HG02884 (cell line): ENCODE results near the gene CNPY1.
"Not testable (repeated sequence)": the region's sequence is repeated elsewhere in the genome, so short reads cannot be mapped to it uniquely, and the experiment has no call there.

Experiments
- ATAC-seq: cut with Tn5 transposase; IDR thresholded peaks from one replicate; pipeline ENCODE4 v1.9.1; 2021; ENCODE audit warnings: mild to moderate bottlenecking, moderate library complexity; ENCODE audit not compliant: unreplicated experiment

Gene CNPY1

GRCh38 chr7:155534691-155535090, 11.7 kb downstream of the CNPY1 start:
- ATAC-seq, result no peak

GRCh38 chr7:155533827-155534690, 12.3 kb downstream of the CNPY1 start:
- ATAC-seq, result no peak

DNA sequence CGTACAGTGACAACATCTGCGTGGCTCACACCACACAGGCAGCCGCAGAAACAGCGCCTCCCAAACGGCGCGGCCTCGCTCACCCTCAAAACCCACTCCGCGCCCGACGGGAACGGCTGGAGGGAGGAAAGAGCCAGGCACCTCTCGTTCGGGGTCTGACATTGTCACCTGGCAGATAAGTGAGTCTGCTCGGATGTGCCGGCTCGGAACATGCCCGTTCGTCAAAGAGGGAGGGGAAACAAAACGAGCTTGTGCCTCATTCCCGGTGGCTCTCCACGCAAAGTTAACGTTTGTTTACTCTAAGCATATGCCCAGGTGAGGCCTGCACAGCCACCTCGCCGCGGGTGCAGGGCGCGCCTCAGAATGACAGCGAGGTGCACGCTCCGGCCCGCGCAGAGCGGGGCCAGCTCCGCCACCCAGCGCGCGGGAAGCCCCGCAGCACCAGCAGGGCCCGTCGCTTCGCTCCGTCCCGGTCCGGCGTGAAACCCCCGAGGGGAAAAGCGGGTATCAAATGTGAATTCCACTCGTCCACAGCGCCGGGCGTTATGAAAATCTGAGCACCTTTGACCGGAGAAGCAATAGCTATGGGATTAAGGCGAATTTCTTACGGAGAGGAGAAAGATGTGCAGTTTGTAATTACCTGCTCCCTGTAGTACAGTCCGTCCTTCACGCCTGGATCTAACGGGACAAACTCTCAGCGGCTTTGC, 13.1 kb downstream of the CNPY1 start:
- no peak for ATAC-seq

DNA sequence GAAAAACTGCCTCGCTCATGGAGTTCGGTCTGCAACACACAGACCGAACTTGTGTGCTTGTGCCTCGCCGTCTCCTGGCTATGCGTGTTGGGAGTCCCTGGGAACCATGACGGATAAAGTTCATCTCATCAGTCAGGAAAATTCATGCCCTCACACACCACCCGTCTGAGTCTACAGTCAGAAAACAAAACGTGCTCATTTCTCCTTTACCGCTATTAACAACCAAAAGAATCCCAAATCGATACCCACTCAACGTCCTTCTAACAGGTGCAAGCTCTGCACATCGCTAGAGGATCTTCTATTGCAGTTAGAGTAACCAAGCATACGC, 13.6 kb downstream of the CNPY1 start:
- ATAC-seq, result no peak

GRCh38 chr7:155531681-155532080, 14.7 kb downstream of the CNPY1 start:
- no peak for ATAC-seq

GRCh38 chr7:155530601-155531000, 15.8 kb downstream of the CNPY1 start:
- no peak for ATAC-seq

GRCh38 chr7:155529845-155530244, 16.5 kb downstream of the CNPY1 start:
- ATAC-seq, result no peak

GRCh38 chr7:155529346-155529745, 17.0 kb downstream of the CNPY1 start:
- ATAC-seq, result no peak

DNA sequence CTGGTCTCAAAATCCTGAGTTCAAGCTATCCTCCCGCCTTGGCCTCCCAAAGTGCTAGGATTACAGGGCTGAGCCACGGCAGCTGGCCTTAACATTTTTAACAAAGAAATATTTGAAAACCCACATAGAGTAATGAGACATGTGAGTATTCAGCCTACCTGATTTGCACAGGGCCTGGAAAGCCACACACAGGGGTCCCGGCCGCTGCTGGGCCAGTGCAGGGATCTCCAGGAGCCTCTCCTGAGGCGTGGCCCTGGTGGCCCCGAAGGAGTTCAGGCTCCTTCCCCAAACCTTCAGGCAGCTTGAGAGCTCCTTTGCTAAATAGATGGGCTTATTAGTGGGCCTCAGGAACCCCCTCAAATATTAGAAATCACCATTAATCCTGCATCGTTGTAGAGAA, 18.7 kb downstream of the CNPY1 start:
- ATAC-seq, result no peak

DNA sequence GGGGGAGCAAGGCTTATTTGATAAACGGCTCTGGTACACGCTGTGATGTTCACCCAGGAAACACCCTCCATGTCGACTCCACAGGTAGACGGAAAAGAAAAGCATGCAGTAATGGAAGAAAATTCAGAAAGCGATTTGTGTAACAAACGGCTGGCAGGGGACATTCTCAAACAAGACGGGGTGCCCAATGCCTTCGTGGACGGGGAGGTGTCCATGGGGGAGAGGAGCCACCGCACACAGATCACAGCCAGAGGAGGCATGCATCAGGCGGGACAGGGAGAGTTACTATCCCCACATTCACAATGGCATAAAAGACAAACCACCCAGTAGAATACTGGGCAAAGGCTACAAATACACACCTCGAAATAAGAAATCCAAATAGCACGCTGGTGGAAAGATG, 20.1 kb downstream of the CNPY1 start:
- no peak for ATAC-seq

DNA sequence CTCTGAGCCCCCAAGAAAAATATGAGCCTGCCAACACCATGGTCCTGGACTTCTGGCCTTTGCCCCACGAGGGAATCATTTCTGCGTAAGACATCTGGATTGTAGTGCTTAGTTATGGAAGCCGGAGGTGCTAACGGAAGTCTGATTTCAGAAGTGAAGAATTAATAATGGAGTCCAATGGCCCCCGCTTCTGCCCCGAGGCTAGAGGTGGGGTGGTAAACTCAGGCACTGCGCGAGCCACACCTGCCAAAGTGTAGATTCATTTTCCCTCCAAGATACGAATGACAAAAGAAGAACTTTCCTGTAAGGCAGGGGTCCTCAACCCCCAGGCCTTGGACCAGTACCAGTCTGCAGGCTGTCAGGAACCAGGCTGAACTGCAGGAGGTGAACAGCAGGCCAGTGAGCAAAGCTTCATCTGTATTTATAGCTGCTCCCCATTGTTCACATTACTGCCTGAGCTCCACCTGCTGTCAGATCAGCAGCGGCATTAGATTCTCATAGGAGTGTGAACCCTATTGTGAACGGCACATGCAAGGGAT, 22.3 kb downstream of the CNPY1 start:
- no peak for ATAC-seq

DNA sequence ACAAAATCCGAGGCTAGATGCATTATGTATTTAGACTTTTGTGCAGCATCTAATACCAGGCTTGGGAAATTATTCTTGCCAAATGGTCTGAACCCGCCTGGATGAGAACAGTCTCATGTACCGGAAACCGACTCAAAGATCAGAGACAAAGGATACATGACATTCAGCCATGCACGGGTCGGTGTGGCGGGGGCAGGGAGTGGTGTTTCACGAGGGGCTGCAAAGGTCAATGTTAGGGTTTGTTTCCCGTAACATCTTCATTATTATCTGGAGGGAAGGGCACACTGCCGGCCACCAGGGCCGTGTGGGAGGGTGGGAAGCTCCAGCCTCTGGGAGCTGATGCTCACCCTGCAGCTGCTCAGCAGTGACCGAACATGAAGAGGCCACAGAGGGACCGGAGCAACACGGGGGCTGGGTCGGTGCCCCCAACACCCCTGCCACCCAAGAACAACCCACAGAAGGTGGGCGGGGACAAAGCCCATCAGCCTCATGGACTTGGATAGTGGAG, 23.1 kb downstream of the CNPY1 start:
- ATAC-seq, result no peak

DNA sequence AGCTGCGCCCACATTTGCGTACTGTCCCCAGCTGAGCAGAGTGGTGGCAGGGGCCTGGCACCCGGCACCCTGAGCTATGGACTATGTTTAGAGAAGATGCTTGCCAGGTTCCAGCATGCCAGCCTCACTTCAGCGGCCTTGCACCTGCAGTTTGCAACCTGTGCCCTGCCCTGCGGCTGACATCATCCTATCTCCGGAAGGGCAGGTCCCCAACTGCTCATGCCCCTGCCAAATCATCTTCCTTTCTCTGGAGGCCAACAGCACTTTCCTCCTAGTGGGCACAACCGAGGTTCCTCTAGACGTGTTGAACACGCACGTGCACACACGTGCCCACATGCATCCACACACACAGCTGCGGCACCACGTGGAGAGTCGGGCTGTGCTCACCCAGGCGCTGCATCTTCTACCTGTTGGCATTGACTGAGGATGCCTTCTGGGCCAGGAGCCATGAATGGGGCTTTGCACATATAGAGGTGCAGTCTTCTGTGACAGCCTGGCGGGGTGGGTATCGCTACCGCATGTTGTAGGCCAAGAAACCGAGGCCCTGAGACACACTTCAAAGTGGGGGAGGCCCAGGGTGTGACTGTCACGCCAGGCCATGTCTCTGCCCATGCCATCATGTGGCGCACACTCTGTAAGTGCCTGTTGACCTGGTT, 24.5 kb downstream of the CNPY1 start:
- ATAC-seq, result no peak

DNA sequence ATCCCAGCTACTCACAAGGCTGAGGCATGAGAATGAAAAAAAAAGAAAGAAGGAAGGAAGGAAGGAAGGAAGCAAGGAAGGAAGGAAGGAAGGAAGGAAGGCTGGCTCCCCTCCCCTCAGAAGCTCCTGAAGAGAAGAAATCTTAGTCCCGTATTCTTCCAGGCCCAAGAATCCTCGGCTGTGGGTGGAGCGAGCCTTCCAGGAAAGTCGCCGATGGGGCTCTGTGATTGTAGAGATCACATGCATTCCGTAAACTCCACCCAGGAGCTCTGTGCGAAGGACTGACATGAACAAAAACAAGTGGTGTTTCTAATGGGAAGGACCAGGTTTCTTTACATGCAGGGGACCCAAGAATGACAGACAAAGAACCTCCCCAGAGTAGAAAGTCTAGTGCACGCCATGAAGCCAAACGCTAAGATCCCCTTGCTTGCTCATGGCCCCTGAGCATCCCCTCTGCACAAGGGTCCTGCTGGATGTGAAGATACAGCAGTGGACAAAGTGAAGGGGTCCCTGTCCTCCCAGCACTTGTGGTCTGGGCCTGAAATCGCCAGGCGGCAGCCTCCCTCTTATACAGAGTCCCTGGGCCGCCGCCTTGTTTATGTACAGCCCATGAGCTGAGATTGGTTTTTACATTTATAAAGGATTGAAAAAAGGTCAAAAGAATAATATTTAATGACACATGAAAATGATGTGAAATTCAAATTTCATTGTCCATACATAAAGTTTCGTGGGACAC, 25.2 kb downstream of the CNPY1 start:
- no peak for ATAC-seq

DNA sequence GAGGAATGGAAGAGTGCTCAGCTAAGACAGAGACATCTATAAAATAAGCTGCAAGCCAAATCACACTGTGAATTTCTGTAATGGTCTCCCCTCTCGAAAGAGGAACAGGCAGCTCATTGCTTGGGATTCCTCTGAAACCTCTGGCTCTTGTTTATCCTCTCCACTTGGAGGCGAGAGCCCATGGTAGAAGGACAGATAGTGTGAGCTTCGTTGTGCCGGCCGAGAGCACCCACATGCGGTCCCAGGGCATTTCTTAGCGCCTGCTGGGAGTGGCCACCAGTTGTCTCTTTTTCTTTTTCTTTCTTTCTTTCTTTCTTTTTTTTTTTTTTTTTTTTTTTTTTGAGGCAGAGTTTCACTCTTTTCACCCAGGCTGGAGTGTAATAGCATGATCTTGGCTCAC, 26.2 kb downstream of the CNPY1 start:
- ATAC-seq, result no peak

GRCh38 chr7:155519358-155519757, 27.0 kb downstream of the CNPY1 start:
- ATAC-seq, result not testable (repeated sequence)

GRCh38 chr7:155518633-155519032, 27.7 kb downstream of the CNPY1 start:
- no peak for ATAC-seq

- ATAC-seq, result no peak
These were observed 28.4 kb downstream of the CNPY1 start for GRCh38 chr7:155517969-155518368.

DNA sequence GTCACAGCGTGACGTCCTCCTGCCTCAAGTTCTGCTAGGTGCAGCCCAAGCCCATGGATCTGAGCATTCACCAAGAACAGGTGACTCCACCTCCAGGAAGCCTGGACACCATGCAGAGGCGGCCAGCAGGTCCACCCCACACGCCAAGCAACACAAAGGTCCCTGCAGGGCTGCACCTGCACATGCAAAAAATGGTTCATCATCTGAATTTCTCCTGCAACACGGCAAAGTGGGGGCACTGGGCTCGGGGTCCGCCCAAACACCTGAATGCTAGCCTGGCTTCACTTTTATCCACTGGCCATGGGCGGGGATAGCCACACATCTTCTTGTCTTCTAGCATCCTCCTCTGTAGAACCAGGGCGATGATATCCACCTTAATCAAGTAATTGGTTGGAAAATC, 28.9 kb downstream of the CNPY1 start:
- ATAC-seq, result no peak

GRCh38 chr7:155516466-155516865, 29.9 kb downstream of the CNPY1 start:
- no peak for ATAC-seq

DNA sequence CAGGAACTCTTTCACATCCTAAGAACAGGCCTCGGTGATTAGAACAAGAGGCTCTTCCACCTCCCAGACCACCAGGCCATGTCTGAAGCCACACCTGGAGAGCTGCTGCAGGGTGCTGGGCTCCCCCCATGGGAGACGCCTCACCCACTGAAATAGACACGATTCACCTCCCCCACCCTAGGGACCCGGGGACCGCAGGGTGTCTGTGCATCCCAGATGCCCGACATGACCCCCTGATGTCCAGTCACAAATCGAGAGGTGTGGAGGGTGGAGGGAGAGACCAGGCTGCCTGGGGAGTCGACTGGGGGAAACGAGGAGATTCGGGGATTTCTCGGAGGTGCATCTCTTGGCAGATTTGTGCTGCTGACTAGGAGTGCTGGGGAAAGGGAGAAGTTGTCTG, 31.0 kb downstream of the CNPY1 start:
- ATAC-seq, result no peak
